Hematopoietic multipotent progenitor cell treated with erythropoietin and hydrocortisone succinate and interleukin-3 and kit ligand, for 8 days (in vitro differentiated cells): ENCODE data around the gene PFKFB2.

ENCODE experiments used
- DNase-seq: peaks from one replicate; pipeline ENCODE4 v3.0.0-alpha.2; 2015

PFKFB2 gene

DNA sequence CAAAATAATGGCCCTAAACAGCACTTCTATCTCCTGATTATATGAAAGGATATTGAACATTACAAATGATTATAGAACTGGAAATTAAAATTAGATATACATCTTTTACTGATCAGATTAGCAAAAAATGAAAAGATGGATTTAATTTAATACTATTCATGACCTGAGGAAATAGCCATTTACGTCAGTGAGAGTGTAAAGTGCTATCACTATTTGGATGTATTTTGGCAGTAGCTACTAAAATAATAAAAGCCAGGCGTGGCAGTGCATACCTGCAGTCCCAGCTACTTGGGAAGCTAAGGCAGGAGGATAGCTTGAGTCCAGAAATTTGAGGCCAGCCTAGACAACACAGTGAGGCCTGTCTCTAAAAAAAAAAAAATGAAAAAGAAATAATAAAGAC lies 40.9 kb downstream of the PFKFB2 start:
- DNase-seq, result no peak

DNA sequence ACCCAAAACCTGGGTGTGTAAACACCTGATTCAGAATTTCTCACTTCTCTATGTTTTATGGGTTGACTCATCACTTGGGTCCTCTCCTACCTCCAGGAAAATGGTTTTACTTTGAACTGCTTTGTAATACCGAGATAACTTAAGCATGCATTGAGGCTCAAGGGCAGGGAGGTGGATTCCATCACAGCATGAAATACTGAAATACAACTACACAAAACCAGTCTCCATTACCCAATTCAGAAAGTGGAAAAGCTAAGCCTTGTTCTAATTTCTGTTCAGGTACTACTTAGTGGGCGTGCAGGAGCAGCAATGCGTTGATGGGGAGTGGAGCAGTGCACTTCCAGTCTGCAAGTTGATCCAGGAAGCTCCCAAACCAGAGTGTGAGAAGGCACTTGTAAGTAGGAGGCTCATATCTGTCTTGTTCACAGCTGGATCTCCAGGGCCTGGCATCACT lies 44.8 kb downstream of the PFKFB2 start:
- DNase-seq, result no peak

DNA sequence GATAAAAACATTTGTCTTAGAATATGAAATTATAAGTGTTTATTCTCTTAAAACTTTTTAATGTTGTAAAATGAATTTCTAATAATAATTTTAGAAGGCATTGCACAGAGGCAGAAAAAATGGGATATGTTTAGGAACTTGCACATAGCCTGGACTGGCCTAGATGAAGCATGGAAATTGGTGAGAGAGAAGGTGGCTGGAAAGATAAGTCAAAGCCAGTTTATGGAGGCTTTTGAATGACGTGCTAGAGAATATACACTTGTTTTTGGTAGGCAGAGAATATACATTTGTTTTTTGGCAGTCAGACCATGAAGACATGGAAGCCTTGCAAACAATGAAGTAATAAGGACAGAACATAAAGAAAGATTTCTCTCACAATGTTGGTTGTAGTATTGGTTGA lies 48.6 kb downstream of the PFKFB2 start:
- no peak for DNase-seq

DNA sequence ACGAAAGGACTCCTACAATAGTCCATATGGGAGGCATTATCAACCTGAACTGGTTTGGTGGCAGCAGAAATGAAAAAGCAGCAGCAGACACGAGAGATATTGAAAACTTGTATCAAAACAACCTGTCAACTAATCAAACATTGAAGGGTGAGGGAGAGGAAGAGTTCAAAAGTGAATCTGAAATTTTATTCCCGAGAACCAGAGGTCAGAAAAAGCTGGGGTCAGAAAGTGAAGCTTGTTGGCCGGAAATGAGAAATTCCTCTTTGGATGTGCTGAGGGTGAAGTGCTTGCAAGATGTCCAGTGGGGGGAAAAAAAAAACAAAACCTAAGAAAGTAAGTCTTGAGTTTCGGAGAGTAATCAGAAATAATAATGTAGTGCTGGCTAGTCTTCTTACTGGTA lies 49.1 kb downstream of the PFKFB2 start:
- DNase-seq, result no peak

DNA sequence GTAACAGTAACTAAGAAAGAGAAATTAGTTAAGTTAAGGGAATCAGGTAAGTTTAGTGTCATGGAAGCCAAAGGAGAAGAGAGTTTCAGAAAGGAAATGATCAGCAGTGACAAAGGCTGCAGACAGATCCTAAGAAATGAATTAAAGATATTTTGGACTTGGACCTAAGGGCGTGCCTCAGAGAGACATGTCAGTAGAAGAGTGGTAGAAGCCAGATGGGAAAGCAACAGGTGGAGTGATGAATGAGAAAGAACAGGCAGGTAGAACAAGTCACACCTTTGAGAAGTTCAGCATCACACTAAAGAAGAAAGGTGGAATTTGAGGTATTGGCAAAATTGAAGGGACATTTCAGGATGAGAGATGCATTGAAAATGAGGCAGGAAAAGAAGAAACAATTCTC lies 49.6 kb downstream of the PFKFB2 start:
- DNase-seq, result no peak

DNA sequence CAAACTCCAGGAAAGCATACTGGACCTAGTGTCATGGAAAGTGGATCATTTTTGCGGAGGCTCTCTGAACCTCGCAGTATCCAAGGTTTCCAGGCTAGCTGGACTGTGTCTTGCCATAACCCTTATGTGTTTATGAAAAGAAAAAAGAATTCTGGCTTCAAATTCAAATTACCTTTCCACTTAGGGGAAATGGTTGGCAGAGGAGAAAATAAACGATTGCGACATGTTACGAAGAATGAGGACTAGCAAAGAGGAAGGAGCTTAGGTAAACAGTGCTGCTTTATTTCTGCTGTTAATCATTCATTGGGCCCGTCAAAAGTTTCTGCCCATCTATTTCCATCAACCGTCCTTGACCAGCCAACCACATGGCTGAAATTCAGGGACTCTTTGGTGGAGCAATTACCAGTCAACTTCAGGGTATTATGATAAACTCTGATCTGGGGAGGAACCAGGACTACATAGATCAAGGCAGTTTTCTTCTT lies 50.9 kb downstream of the PFKFB2 start, which contains the start of gene C4BPA:
Gene C4BPA, plus strand, starts transcription at position 342 of the 482 bp plus-strand sequence. CDS start 8,793 bp downstream, outside the sequence.
- DNase-seq, result no peak

DNA sequence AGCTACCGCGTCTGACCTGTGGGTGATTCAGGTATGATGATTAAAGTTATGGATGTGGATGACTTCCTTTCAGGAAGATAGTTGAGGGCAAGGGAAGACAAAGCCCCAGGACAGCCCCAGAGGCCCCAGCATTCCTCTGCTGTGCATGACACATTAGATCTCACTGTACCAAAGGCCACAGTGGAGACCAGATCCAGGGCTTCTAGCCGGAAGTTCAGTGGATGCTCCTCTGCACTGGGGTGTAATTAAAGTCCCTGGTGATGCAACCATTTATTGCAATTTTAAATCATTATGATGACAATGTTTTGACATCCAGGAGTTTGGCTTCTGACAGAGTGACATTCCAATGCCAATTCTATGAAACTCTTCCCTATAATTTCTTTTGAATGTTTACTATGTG lies 55.9 kb downstream of the PFKFB2 start:
- DNase-seq, result no peak

DNA sequence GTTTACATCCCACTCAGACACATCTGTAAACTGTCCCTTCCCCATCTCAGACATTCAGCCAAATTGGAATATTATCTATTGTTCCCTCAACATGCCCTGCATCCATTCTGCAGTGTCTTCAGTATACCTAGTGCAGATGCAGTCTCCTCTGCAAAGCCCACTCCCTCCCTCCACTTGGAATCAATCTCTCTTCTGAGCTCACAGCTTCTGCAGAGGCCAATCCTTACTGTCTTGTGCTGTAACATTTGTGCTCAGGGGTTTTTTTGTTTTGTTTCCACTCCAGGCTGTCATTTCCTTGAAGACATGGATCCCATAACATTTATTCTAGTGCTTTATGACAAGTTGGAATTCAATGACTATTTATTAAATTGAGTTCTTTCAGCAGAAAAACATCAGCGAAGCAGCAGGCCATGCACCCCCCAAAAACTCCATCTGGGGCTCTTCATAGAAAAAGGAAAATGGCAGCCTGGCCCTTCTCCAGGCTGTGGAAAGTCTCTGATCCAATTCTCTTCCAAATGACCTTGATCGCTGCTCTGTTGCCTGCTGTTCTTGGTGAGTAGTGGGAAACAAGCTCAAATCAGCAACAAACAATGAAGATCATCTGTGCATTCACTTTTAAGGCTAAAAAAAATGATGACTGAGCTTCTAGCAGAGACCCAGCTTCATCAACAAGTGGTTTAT lies 59.7 kb downstream of the PFKFB2 start:
- no peak for DNase-seq

DNA sequence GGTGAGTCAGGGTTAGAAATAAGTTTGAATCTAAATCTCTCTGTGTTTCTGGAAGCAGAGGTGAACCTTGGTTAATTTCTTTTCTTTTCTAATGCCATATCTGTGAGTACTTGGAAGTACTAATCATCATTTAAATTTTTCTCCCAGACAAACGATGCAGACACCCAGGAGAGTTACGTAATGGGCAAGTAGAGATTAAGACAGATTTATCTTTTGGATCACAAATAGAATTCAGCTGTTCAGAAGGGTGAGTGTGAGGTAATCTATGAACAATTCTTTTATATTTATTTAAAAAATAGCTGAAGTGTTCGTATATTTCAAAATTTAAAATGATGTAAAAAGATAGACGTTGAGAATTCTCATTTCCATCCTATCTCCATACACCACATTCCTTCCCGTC lies 62.2 kb downstream of the PFKFB2 start:
- no peak for DNase-seq

DNA sequence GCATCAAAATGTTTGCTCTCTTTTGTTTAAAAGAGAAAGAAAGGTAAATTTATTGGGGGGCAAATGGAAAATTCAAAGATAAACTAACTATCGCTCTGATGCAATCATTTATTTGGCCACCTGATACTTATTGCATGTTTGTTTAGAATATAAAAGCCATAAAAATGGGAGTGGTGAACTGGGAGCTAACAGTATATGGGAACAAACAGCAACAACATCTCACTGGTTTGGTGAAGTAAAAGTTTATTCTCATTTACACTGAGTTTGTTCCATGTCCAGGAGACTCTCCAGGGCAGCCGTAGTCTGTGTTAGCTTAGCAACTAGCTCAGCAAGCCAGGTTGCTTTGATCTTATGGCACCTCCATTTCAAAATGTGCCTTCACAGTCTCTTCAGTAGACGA lies 71.3 kb downstream of the PFKFB2 start:
- DNase-seq, result no peak

DNA sequence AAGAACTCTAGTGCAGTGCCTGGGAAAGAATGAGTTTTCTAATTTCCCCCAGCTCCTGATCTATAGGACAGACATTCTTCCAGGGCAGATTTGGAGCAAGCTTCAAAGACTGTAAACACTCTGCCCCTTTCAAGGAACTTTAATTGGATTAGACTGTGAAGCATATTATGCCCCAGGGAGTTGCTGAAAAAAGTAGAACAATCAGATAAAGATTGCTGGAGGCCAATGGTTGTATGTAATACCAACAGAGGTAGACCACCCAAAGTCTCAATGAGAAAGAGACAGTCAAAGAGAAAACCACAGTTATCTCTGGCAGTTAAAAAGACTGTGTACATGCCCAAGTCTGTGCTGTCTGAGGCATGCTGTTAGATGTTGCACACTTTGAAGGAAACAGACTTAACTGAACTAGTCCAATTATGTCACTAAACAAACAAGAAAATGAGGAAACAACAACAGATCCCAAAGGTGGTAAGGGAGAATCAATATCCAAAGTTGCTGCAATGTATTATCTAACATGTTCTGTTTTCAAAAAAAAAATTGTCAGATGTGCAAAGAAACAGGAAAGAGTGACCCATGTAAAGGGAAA lies 75.4 kb downstream of the PFKFB2 start:
- no peak for DNase-seq

DNA sequence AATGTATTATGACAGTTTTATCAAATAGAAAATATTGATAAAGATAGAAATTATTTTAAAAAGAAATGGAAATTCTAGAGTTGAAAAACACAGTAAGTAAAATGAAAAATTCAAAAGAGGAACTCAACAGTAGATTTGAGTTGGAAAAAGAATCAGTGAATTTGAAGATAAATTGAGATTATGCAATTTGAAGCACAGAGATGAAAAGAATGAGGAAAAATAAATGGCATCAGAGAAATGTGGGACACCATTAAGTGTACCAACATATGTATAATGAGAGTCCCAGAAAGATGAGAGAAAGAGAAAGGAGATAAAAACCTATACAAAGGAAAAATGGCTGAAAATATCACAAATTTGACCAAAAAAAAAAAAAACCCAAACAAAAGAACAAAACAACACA lies 76.0 kb downstream of the PFKFB2 start:
- DNase-seq, result no peak
